SIG-M5 treated with dmso at 0.1 percent for 504 hours (cell line): ENCODE data around the gene ROBO2.

Experiments
- DNase-seq: peaks from one replicate; lab custom pipeline; 2025; ENCODE audit not compliant: unreplicated experiment; lab: John Stamatoyannopoulos, UW

The ROBO2 gene

GRCh38 chr3:77051591-77051990 is 11.7 kb downstream of the ROBO2 start:
- no peak for DNase-seq

- DNase-seq = no peak
Measured at GRCh38 chr3:77052051-77052501, 12.2 kb downstream of the ROBO2 start.

GRCh38 chr3:77052733-77053670 is 13.1 kb downstream of the ROBO2 start:
- DNase-seq = no peak

GRCh38 chr3:77053795-77054194 is 13.9 kb downstream of the ROBO2 start:
- DNase-seq = no peak

GRCh38 chr3:77055841-77056341 is 16.0 kb downstream of the ROBO2 start:
- DNase-seq = no peak

GRCh38 chr3:77059354-77059753 is 19.5 kb downstream of the ROBO2 start:
- DNase-seq = no peak

- DNase-seq = no peak
Measured at GRCh38 chr3:77063423-77063822, 23.5 kb downstream of the ROBO2 start.

- DNase-seq = no peak
Measured at GRCh38 chr3:77065750-77066149, 25.9 kb downstream of the ROBO2 start.

- no peak for DNase-seq
Measured at GRCh38 chr3:77066829-77067228, 26.9 kb downstream of the ROBO2 start.

- no peak for DNase-seq
Measured at GRCh38 chr3:77068808-77069207, 28.9 kb downstream of the ROBO2 start.

- no peak for DNase-seq
Measured at GRCh38 chr3:77071364-77071763, 31.5 kb downstream of the ROBO2 start.

GRCh38 chr3:77071809-77072208 is 31.9 kb downstream of the ROBO2 start:
- no peak for DNase-seq

- no peak for DNase-seq
Measured at GRCh38 chr3:77072232-77072631, 32.3 kb downstream of the ROBO2 start.

GRCh38 chr3:77078279-77078678 is 38.4 kb downstream of the ROBO2 start:
- DNase-seq = no peak

- no peak for DNase-seq
Measured at GRCh38 chr3:77079988-77080610, 40.2 kb downstream of the ROBO2 start.

- DNase-seq = no peak
Measured at GRCh38 chr3:77081240-77081661, 41.4 kb downstream of the ROBO2 start.

GRCh38 chr3:77084511-77084910 is 44.6 kb downstream of the ROBO2 start:
- DNase-seq = no peak

- DNase-seq = no peak
Measured at GRCh38 chr3:77086408-77086807, 46.5 kb downstream of the ROBO2 start.

- no peak for DNase-seq
Measured at GRCh38 chr3:77091809-77092208, 51.9 kb downstream of the ROBO2 start.

GRCh38 chr3:77093101-77093500 is 53.2 kb downstream of the ROBO2 start:
- no peak for DNase-seq

- DNase-seq = no peak
Measured at GRCh38 chr3:77096145-77096544, 56.2 kb downstream of the ROBO2 start.
